NB4 (cell line): ENCODE measurements around the gene COX4I1.

ENCODE experiments used
- POLR2A ChIP-seq: IDR thresholded peaks from 2 replicates; pipeline ENCODE4 v1.6.1; 2011; ENCODE audit warnings: mild to moderate bottlenecking; ENCODE audit not compliant: insufficient read length; ENCODE audit errors: extremely low read depth
- TF ChIP-seq, protein P1 (sequence below): IDR thresholded peaks from one replicate; pipeline ENCODE4 v1.5.1; 2012; ENCODE audit warnings: low read depth, low read length
- TF ChIP-seq, protein P2 (sequence below): IDR thresholded peaks from 2 replicates; pipeline ENCODE4 v1.6.1; 2011; ENCODE audit warnings: low read depth, low read length

DNA sequence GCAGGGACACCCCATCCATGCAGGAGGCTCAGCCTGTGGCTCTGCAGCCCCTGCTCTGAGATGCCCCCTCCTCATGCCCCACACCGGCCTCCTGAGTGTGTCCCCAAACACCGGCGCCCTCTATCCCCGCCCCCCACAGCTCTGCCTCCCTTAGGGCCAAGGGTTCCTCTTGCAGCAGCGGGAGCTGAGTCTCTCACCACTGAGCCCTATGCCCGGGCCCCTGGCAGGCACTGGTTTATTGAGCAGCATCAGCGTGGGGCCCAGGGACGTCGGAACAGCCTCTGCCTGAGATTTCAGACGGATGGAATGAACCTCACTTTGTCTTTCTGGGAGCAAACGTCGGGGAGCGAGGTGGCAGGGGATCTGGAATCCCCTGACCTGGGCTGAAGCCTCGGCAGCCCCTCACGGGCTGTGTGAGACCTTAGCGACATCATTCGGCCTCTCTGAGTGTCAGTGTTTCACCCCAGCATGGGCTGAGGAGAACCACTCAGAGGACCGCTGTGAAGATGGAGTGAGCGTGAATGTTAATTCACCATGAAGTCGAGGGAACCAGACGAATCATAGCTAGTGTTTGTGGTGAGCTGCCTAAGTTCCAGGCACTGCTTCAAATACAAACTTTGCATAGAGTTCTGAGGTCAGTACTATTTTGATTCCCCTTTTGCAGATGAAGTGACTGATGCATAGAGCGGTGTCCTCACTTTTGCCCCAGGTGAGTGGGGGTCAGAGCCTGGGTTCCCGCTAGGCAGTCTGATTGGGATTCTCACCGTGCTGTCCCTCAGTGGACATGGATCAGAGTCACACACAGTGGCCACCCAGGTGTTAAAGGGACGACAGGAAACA, 43.3 kb upstream of the COX4I1 start:
- TF ChIP-seq, protein P1, sequence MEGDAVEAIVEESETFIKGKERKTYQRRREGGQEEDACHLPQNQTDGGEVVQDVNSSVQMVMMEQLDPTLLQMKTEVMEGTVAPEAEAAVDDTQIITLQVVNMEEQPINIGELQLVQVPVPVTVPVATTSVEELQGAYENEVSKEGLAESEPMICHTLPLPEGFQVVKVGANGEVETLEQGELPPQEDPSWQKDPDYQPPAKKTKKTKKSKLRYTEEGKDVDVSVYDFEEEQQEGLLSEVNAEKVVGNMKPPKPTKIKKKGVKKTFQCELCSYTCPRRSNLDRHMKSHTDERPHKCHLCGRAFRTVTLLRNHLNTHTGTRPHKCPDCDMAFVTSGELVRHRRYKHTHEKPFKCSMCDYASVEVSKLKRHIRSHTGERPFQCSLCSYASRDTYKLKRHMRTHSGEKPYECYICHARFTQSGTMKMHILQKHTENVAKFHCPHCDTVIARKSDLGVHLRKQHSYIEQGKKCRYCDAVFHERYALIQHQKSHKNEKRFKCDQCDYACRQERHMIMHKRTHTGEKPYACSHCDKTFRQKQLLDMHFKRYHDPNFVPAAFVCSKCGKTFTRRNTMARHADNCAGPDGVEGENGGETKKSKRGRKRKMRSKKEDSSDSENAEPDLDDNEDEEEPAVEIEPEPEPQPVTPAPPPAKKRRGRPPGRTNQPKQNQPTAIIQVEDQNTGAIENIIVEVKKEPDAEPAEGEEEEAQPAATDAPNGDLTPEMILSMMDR: no peak
- TF ChIP-seq, protein P2, sequence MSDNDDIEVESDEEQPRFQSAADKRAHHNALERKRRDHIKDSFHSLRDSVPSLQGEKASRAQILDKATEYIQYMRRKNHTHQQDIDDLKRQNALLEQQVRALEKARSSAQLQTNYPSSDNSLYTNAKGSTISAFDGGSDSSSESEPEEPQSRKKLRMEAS: no peak
- TF ChIP-seq POLR2A: no peak
